K562 (cell line): ENCODE results near the gene PLEKHM1. TPM values are rescaled to one million over a fixed set of nuclear protein-coding genes. Genes with fewer than 3 reads are reported as not detected.

ENCODE experiments used
- ATAC-seq: fragments of 200-7000 bp; cut with Tn5 transposase; 3 replicates; pipeline ENCODE4 v1.9.1; 2020; ENCODE audit warnings: moderate library complexity
- BruUV-seq: library from RNA; stranded (reverse); fragments of 400-500 nt; replicated peaks from 2 replicates; lab custom pipeline; 2021; lab: Mats Ljungman, UMichigan
- CTCF ChIA-PET: fragments of 300-600 bp; formaldehyde crosslinking; extraction: SDS; loops from one replicate; lab custom pipeline; 2021; ENCODE audit warnings: low intra/inter-chr PET ratio; lab: Yijun Ruan, JAX
- POLR2A ChIA-PET: fragments of 300-600, 350-650 bp; sonication (Branson Sonifier 250); formaldehyde crosslinking; extraction: SDS; loops from one replicate; lab custom pipeline; 2021; ENCODE audit warnings: antibody characterized with exemption, inconsistent platforms; lab: Yijun Ruan, JAX
- DNase-seq, 4 experiments: peaks; one replicate each; pipeline versions ENCODE4 v3.0.0 to v3.0.0-alpha.2; 2011 to 2018; ENCODE audit warnings: low spot score in 3 of 4, mixed read lengths in 3 of 4; ENCODE audit errors: extremely low read depth in 1 of 4
- FAIRE-seq: peaks from 2 replicates; lab custom pipeline; 2011; peaks lifted over from hg19 to GRCh38; lab: Jason Lieb, UNC
- H2AFZ ChIP-seq: 2 replicates; pipeline ENCODE4 v1.6.0; 2011; ENCODE audit warnings: low read depth, low read length, control low read depth, inconsistent platforms
- H3K27ac ChIP-seq: fragments of 200-600 bp; 3 replicates; pipeline ENCODE4 v1.8.0; 2011; ENCODE audit warnings: low read depth, mild to moderate bottlenecking, control low read depth, inconsistent platforms, low read length, moderate library complexity, mixed read lengths; ENCODE audit errors: extremely low read depth
- H3K27me3 ChIP-seq, 2 experiments: fragments of 300-600 bp in 1 of 2; 2 replicates in 1 of 2; 3 replicates in 1 of 2; pipeline versions ENCODE4 v1.6.0 to v1.8.0; 2011; ENCODE audit warnings: inconsistent platforms in 2 of 2, low read length in 2 of 2, mild to moderate bottlenecking in 1 of 2, mixed read lengths in 1 of 2, moderate library complexity in 1 of 2; ENCODE audit not compliant: control insufficient read depth in 2 of 2, insufficient read depth in 2 of 2
- H3K36me3 ChIP-seq: fragments of 300-600 bp; 3 replicates; pipeline ENCODE4 v1.8.0; 2011; ENCODE audit warnings: mild to moderate bottlenecking, low read length, inconsistent platforms; ENCODE audit not compliant: control insufficient read depth, insufficient read depth
- H3K4me1 ChIP-seq, 2 experiments: fragments of 200-600 bp in 1 of 2; replicated peaks in 1 of 2; 2 replicates in 1 of 2; 3 replicates in 1 of 2; pipeline versions ENCODE4 v1.5.1 to v1.8.0; 2011; ENCODE audit warnings: inconsistent platforms in 2 of 2, low read length in 2 of 2, mild to moderate bottlenecking in 1 of 2, mixed read lengths in 1 of 2, moderate library complexity in 1 of 2; ENCODE audit not compliant: control insufficient read depth in 2 of 2, insufficient read depth in 2 of 2
- H3K4me2 ChIP-seq: 2 replicates; pipeline ENCODE4 v1.6.1; 2011; ENCODE audit warnings: low read length, control low read depth, inconsistent platforms, mixed read lengths; ENCODE audit not compliant: insufficient read depth
- H3K4me3 ChIP-seq: fragments of 200-600 bp; sonication (generic), shearing (Covaris generic); 2 replicates; pipeline ENCODE4 v1.5.1; 2016; ENCODE audit warnings: control low read depth, inconsistent platforms
- H3K79me2 ChIP-seq: fragments of 200-600 bp; 3 replicates; pipeline ENCODE4 v1.8.0; 2011; ENCODE audit warnings: low read length, inconsistent platforms; ENCODE audit not compliant: control insufficient read depth, insufficient read depth
- H3K9ac ChIP-seq, 2 experiments: 2 replicates each; pipeline versions ENCODE4 v1.6.0 to v1.6.1; 2011; ENCODE audit warnings: low read depth in 2 of 2, low read length in 2 of 2, control low read depth in 1 of 2, inconsistent platforms in 1 of 2, mild to moderate bottlenecking in 1 of 2, mixed read lengths in 1 of 2; ENCODE audit not compliant: insufficient read depth in 1 of 2
- H3K9me1 ChIP-seq: one replicate; pipeline ENCODE4 v1.6.0; 2011; ENCODE audit warnings: inconsistent platforms, mild to moderate bottlenecking, low read length, moderate library complexity; ENCODE audit not compliant: control insufficient read depth, insufficient read depth
- H3K9me3 ChIP-seq: replicated peaks from 2 replicates; pipeline ENCODE4 v1.5.1; 2011; ENCODE audit warnings: low read depth, low read length, inconsistent platforms; ENCODE audit not compliant: control insufficient read depth, insufficient read depth
- H4K20me1 ChIP-seq: replicated peaks from 2 replicates; pipeline ENCODE4 v1.6.1; 2011; ENCODE audit warnings: low read length, inconsistent platforms, mixed read lengths; ENCODE audit not compliant: control insufficient read depth, insufficient read depth
- CBX2 ChIP-seq: fragments of 200-600 bp; sonication (generic); IDR thresholded peaks from one replicate; pipeline ENCODE4 v1.6.1; 2012; ENCODE audit warnings: mild to moderate bottlenecking, low read length, inconsistent platforms; ENCODE audit not compliant: insufficient read depth, poor library complexity, severe bottlenecking
- CHCHD3 ChIP-seq: fragments of 250-450 bp; sonication (Bioruptor Pico); IDR thresholded peaks from 2 replicates; pipeline ENCODE4 v2.1.2; 2022; ENCODE audit warnings: mild to moderate bottlenecking
- FUS ChIP-seq: fragments of 200-400 bp; formaldehyde crosslinking; optimal IDR thresholded peaks from 2 replicates; pipeline ENCODE3; 2017; ENCODE audit warnings: low read depth, low read length
- GABPA ChIP-seq: fragments of 200-800 bp; sonication (Bioruptor generic); conservative IDR thresholded peaks from 2 replicates; pipeline ENCODE4 v1.6.1; 2016; ENCODE audit warnings: low read depth, missing genetic modification characterization, missing compliant biosample characterization
- POU5F1 ChIP-seq: fragments of 150-350 bp; IDR thresholded peaks from 2 replicates; pipeline ENCODE4 v1.6.1; 2014; ENCODE audit warnings: borderline replicate concordance, low read length, low read depth, mild to moderate bottlenecking; ENCODE audit not compliant: partially characterized antibody
- RBM22 ChIP-seq: fragments of 200-400 bp; formaldehyde crosslinking; IDR thresholded peaks from 2 replicates; pipeline ENCODE4 v1.6.1; 2018; ENCODE audit warnings: low read length, low read depth; ENCODE audit not compliant: poor library complexity, severe bottlenecking
- ZNF57 ChIP-seq: fragments of 450-650 bp; formaldehyde crosslinking; IDR thresholded peaks from 2 replicates; pipeline ENCODE4 v1.4.0; 2020; ENCODE audit warnings: mild to moderate bottlenecking, moderate library complexity
- ZNF592 ChIP-seq: fragments of 450-650 bp; IDR thresholded peaks from 2 replicates; pipeline ENCODE4 v1.6.1; 2017; ENCODE audit warnings: antibody characterized with exemption, mild to moderate bottlenecking
- ZNF830 ChIP-seq: fragments of 250-450 bp; sonication (Bioruptor Pico); IDR thresholded peaks from 2 replicates; pipeline ENCODE4 v1.5.0; 2021; ENCODE audit warnings: mild to moderate bottlenecking
- WGBS: fragments of 100-300 bp; shearing (Covaris generic); methylation state at CpG from one replicate; pipeline ENCODE4 v1.1.6; 2016; ENCODE audit warnings: low coverage, mixed read lengths; ENCODE audit not compliant: insufficient coverage; ENCODE audit errors: missing lambda C conversion rate; 5-methylcytosine and 5-hydroxymethylcytosine counted together
- in situ Hi-C: fragments of 300-500 bp; cut with MboI; formaldehyde crosslinking; loops from 4 replicates; pipeline ENCODE4 v1.15.0; 2018; ENCODE audit warnings: inconsistent platforms, mixed read lengths
- intact Hi-C: fragments of 100-400 bp; cut with micrococcal nuclease; formaldehyde crosslinking; loops from 2 replicates; pipeline ENCODE4 v1.14.2; 2022
- polyA plus RNA-seq, 8 experiments: library from polyadenylated mRNA; depleted of rRNA in 4 of 8; stranded (reverse) in 5 of 8; unstranded in 3 of 8; fragments of >200 nt; fragmentation: Nextera tagmentation in 2 of 8; fragmentation: Illumina TruSeq in 1 of 8; extraction: Ambion mirVana in 2 of 8; extraction: Trizol in 1 of 8; gene quantifications; 2 replicates each; pipeline versions ENCODE4 v1.2.1 to v1.2.3, GENCODE V29; 2011 to 2014; ENCODE audit warnings: inconsistent platforms in 1 of 8, missing spikeins in 1 of 8
- total RNA-seq, 7 experiments: library from RNA; depleted of rRNA in 6 of 7; stranded (reverse); fragments of >200 nt in 6 of 7; fragmentation: Illumina TruSeq in 2 of 7; extraction: Trizol in 2 of 7; gene quantifications; 2 replicates each; pipeline versions ENCODE4 v1.2.1 to v1.2.3, GENCODE V29; 2011 to 2021; ENCODE audit warnings: low replicate concordance in 1 of 7

The PLEKHM1 gene
- total and polyA plus RNA-seq, 9 of the 15 experiments (the other 6 are each of a cell fraction or from before 2014, with no cell fraction given), result 0.13 to 23.3 (median 5.7) TPM

GRCh38 chr17:45435481-45435880 is 55.0 kb downstream of the PLEKHM1 start:
- H2AFZ ChIP-seq, result no peak overlapping the region
- H3K9me3 ChIP-seq, result no peaks in the 10 kb centered on the region
- peaks cover 0 to 37% of the 10 kb centered on the region in 2 experiments; a peak in 2 of 5 replicates for H3K4me1 ChIP-seq
- ATAC-seq (no peak), FAIRE-seq (no peak), DNase-seq (no peak)
- CTCF ChIA-PET, result no interaction called here
- H3K36me3 ChIP-seq, result no peaks in the 10 kb centered on the region
- H4K20me1 ChIP-seq, result no peaks in the 10 kb centered on the region
- intact Hi-C loops, result no loop called here
- WGBS, result 34% methylated on average over 5 of the region's 5 CpGs
- no peak overlapping the region for H3K27ac ChIP-seq
- TF ChIP-seq POU5F1, result no peak
- TF ChIP-seq ZNF57 (CRISPR knock-in tag), result no peak
- TF ChIP-seq CHCHD3, result no peak
- no peak for TF ChIP-seq RBM22
- no peak for TF ChIP-seq FUS
- TF ChIP-seq ZNF830 (CRISPR knock-in tag), result no peak
- no peak for TF ChIP-seq GABPA (tag)
- TF ChIP-seq ZNF592, result no peak
- no peak for TF ChIP-seq CBX2
- no peaks in the 10 kb centered on the region for H3K79me2 ChIP-seq
- H3K27me3 ChIP-seq, result no peaks in the 10 kb centered on the region
- in situ Hi-C loops, result loop anchor here (25.0 kb wide), 1 partner anchor 1077 kb away; the partner anchor contains the start of gene LRRC37A2
- peak overlapping the region in 1 of 2 experiments; percentile 45; a peak in 1 of 4 replicates for H3K9ac ChIP-seq
- H3K9me1 ChIP-seq, result no peaks in the 10 kb centered on the region
- H3K4me3 ChIP-seq, result no peak overlapping the region
- no peak overlapping the region for H3K4me2 ChIP-seq
- BruUV-seq, result no TSS peak
- POLR2A ChIA-PET, result no interaction called here
